Heart left ventricle (tissue), 16 donors: Measurements from ENCODE around the gene PRKCG. TPM values are rescaled to one million over a fixed set of nuclear protein-coding genes. Genes with fewer than 3 reads are reported as not detected.

Experiments used
- ATAC-seq, 4 donors: fragments of 200-7000 bp; cut with Tn5 transposase; one replicate each; pipeline ENCODE4 v1.9.1; 2020 to 2022; ENCODE audit warnings: moderate library complexity in 4 of 4, mild to moderate bottlenecking in 3 of 4, moderate number of reproducible peaks in 1 of 4
- DNase-seq, 5 donors: peaks; one replicate each; pipeline ENCODE4 v3.0.0-alpha.2; 2020
- H3K27ac ChIP-seq, 12 donors: fragments of 200-600 bp; sonication (generic) in 4 of 12; one replicate each; pipeline versions ENCODE4 v1.5.0 to v1.8.0; 2016 to 2022; ENCODE audit warnings: mild to moderate bottlenecking in 2 of 12
- H3K27me3 ChIP-seq, 9 donors: fragments of 200-600 bp; sonication (generic) in 2 of 9; one replicate each; pipeline versions ENCODE4 v1.5.1 to v1.8.0; 2016 to 2022; ENCODE audit warnings: mild to moderate bottlenecking in 3 of 9
- H3K36me3 ChIP-seq, 9 donors: fragments of 200-600 bp; sonication (generic) in 2 of 9; one replicate each; pipeline versions ENCODE4 v1.5.0 to v1.8.0; 2018 to 2022; ENCODE audit warnings: mild to moderate bottlenecking in 2 of 9
- H3K4me1 ChIP-seq, 12 donors: fragments of 200-600 bp; sonication (generic) in 4 of 12; one replicate each; pipeline versions ENCODE4 v1.5.0 to v1.8.0; 2016 to 2022; ENCODE audit warnings: mild to moderate bottlenecking in 3 of 12
- H3K4me3 ChIP-seq, 12 donors: fragments of 200-600 bp; sonication (generic) in 4 of 12; one replicate each; pipeline versions ENCODE4 v1.5.0 to v1.8.0; 2017 to 2022; ENCODE audit warnings: mild to moderate bottlenecking in 9 of 12, moderate library complexity in 4 of 12
- H3K9me3 ChIP-seq, 12 donors: fragments of 200-600 bp; sonication (generic) in 4 of 12; one replicate each; pipeline versions ENCODE4 v1.5.0 to v1.8.0; 2016 to 2022; ENCODE audit warnings: mild to moderate bottlenecking in 1 of 12
- POLR2A ChIP-seq, 2 donors: fragments of 450-650 bp; IDR thresholded peaks; one replicate each; pipeline ENCODE4 v1.6.1; 2017; ENCODE audit warnings: antibody characterized with exemption in 2 of 2, mild to moderate bottlenecking in 2 of 2, moderate library complexity in 2 of 2
- WGBS, 4 donors: extraction: QIAGEN DNeasy Blood & Tissue Kit in 2 of 4; methylation state at CpG; one replicate each; pipeline versions ENCODE4 v1.1.5 to v1.1.7; 2013 to 2018; 5-methylcytosine and 5-hydroxymethylcytosine counted together
- intact Hi-C, 10 donors: fragments of 100-400 bp; cut with DNase I; formaldehyde crosslinking; loops; one replicate each; pipeline versions ENCODE4 v1.11.1 to v1.14.2; 2022
- polyA plus RNA-seq, 2 donors: library from polyadenylated mRNA; stranded (reverse); fragments of 200-250 nt; gene quantifications; one replicate each; pipeline ENCODE4 v1.2.3, GENCODE V29; 2013
- total RNA-seq, 9 donors: library from RNA; depleted of rRNA in 2 of 9; stranded (reverse); fragments of >200 nt in 2 of 9; fragmentation: NEBNext Ultra II Directional in 3 of 9; extraction: Animal tissue kit (Norgen Biotek cat#: 25700) in 3 of 9; gene quantifications; one replicate each; pipeline versions ENCODE4 v1.1.0 to v1.2.4, GENCODE V29; 2016 to 2023
- TF ChIP-seq, protein P1 (sequence below), 12 donors: fragments of 200-600 bp; sonication (generic) in 4 of 12; IDR thresholded peaks; one replicate each; pipeline versions ENCODE4 v1.5.0 to v1.8.0; 2018 to 2022; ENCODE audit warnings: antibody characterized with exemption in 12 of 12, mild to moderate bottlenecking in 5 of 12
- donor health status: ischemic (EF 13 %, LVEDD 7.1; RV severe dilation, severe dysfunction).
- donor health status: healthy with polysubstance abuse.
- donor health status: DM: no; HTN: yes; CAD: no.
- donor health status: DM: no; HTN: no; CAD: no.
- donor health status: ischemic (EF 25% LVEDD 6.9; RV normal size, moderate dysfunction).
- donor health status: ischemic (EF 25% LVEDD 5.7; RV mildly dilated, moderate dysfunction).
- donor health status: healthy.
- donor health status: DM: yes; HTN: yes; CAD: no.
- donor health status: ischemic (EF 35%, LVEDD 5.7; RV mildly dilated, moderate dysfunction).
- donor health status: nonischemic (EF 11% LVEDD 7.7; RV severe dilation, severe dysfunction).
- donor health status: DM: yes; HTN: yes; CAD: no.
- donor health status: PGD.
- donor health status: ischemic (EF 29% LVEDD 5.4; RV normal size, mild dysfunction).
- donor health status: nonischemic (EF 23%, LVEDD 6.1; RV moderate dilation, normal function).

Gene PRKCG
- total and polyA plus RNA-seq, 11 donors, result 0.09 TPM; not detected in 10

DNA sequence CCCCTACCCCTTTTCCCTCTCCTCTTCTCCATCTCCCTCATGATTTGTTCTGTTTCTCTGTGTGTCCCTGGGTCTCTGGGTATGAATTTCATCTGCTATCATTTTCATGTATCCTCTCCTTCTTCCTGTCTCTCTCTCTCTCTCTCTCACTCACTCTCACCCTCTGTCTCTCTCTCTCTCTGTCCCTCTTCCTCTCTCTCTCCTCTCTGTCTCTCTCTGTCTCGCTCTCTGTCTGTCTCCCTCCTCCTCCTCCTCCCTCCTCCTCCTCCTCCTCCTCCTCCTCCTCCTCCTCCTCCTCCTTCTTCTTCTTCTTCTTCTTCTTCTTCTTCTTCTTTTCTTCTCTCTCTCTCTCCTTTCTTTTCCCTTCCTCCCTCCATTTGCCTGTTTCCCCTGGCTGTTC is 23.8 kb downstream of the PRKCG start:
- ATAC-seq (no peak), DNase-seq (no peak)
- WGBS, 4 donors, result 58 to 71% (median 63%) methylated on average over 1 of the region's 1 CpG
- no peak overlapping the region for H3K4me3 ChIP-seq
- no peak overlapping the region for H3K27ac ChIP-seq
- H3K36me3 ChIP-seq, result no peaks in the 10 kb centered on the region
- no peaks in the 10 kb centered on the region for H3K9me3 ChIP-seq
- TF ChIP-seq, protein P1, sequence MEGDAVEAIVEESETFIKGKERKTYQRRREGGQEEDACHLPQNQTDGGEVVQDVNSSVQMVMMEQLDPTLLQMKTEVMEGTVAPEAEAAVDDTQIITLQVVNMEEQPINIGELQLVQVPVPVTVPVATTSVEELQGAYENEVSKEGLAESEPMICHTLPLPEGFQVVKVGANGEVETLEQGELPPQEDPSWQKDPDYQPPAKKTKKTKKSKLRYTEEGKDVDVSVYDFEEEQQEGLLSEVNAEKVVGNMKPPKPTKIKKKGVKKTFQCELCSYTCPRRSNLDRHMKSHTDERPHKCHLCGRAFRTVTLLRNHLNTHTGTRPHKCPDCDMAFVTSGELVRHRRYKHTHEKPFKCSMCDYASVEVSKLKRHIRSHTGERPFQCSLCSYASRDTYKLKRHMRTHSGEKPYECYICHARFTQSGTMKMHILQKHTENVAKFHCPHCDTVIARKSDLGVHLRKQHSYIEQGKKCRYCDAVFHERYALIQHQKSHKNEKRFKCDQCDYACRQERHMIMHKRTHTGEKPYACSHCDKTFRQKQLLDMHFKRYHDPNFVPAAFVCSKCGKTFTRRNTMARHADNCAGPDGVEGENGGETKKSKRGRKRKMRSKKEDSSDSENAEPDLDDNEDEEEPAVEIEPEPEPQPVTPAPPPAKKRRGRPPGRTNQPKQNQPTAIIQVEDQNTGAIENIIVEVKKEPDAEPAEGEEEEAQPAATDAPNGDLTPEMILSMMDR (IDR thresholded peaks at IDR 0.05), result no peak
- no peak for TF ChIP-seq POLR2A (IDR thresholded peaks at IDR 0.05)
- H3K4me1 ChIP-seq, result peaks cover 0 to 24% (median 5%) of the 10 kb centered on the region in 12 donors
- peaks cover 28 to 73% (median 49%) of the 10 kb centered on the region in 9 donors for H3K27me3 ChIP-seq
- intact Hi-C loops, result loop anchor here (2.0 to 5.0 kb wide), 2 partner anchors 117 kb away; no protein-coding TSS in a partner anchor

DNA sequence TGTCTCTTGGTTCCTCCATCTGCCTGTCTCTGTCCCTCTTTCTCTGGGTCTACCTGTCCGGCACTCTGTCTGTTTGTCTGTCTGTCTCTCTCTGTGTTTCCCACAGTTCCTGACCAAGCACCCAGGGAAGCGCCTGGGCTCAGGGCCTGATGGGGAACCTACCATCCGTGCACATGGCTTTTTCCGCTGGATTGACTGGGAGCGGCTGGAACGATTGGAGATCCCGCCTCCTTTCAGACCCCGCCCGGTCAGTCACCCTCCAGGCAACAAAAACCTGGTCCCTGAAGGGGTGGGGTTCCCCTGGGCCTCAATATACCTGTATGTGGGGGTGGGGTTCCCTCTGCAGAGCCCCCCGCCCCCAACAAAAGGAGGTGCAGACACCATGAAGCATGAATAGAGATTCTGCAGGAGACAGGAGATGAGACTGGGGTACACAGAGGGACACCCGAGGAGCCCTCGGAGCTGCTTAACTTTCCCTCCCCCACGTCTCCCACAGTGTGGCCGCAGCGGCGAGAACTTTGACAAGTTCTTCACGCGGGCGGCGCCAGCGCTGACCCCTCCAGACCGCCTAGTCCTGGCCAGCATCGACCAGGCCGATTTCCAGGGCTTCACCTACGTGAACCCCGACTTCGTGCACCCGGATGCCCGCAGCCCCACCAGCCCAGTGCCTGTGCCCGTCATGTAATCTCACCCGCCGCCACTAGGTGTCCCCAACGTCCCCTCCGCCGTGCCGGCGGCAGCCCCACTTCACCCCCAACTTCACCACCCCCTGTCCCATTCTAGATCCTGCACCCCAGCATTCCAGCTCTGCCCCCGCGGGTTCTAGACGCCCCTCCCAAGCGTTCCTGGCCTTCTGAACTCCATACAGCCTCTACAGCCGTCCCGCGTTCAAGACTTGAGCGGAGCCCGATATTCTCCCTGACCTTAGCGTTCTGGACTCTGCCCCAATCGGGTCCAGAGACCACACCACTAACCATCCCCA is 24.5 kb downstream of the PRKCG start:
- H3K27me3 ChIP-seq, result peaks cover 28 to 78% (median 56%) of the 10 kb centered on the region in 9 donors
- ATAC-seq, result peak; percentile 15 to 62 (median 54)
- peaks cover 0 to 24% (median 5%) of the 10 kb centered on the region in 12 donors for H3K4me1 ChIP-seq
- H3K27ac ChIP-seq, result no peak overlapping the region
- H3K4me3 ChIP-seq, result no peak overlapping the region
- TF ChIP-seq, protein P1 (IDR thresholded peaks at IDR 0.05), result peak; percentile 55 to 85 (median 74)
- TF ChIP-seq POLR2A (IDR thresholded peaks at IDR 0.05), result no peak
- WGBS, 4 donors, result 10 to 17% (median 12%) methylated on average over 25 to 48 of the region's 48 CpGs
- no peaks in the 10 kb centered on the region for H3K9me3 ChIP-seq
- DNase-seq, result peak in 4 of 5 donors; percentile 37 to 77 (median 52)
- no peaks in the 10 kb centered on the region for H3K36me3 ChIP-seq
- intact Hi-C loops, result loop anchor here (2.0 to 5.0 kb wide), 2 partner anchors 116 kb away; no protein-coding TSS in a partner anchor

DNA sequence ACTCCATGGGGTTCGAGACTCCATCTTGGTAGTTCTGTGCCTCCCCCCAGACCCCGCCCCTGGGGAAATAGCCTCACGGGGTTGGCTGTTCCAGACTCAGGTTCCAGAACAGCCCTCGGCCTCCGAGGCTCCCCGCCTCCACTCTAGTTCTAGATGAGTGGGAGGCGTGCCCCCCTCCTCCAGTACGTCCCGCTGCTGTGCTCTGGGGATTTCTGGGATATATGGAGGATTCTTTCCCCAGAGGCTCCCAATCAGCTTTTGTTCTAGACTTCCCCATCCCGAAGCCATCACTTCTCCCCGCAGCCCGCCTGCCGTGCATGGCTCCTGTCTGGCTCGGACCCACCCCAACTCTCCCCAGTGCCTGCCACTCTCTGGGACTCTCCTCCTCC is 25.2 kb downstream of the PRKCG start:
- ATAC-seq (no peak), DNase-seq (no peak)
- no peak for TF ChIP-seq POLR2A (IDR thresholded peaks at IDR 0.05)
- TF ChIP-seq, protein P1 (IDR thresholded peaks at IDR 0.05), result no peak
- 25 to 33% (median 28%) methylated on average over 14 of the region's 14 CpGs for WGBS, 4 donors
- H3K27ac ChIP-seq, result no peak overlapping the region
- intact Hi-C loops, result loop anchor here (2.0 to 5.0 kb wide), 2 partner anchors 115 to 116 kb away; no protein-coding TSS in a partner anchor
- H3K4me3 ChIP-seq, result no peak overlapping the region
- H3K9me3 ChIP-seq, result no peaks in the 10 kb centered on the region
- no peaks in the 10 kb centered on the region for H3K36me3 ChIP-seq
- peaks cover 31 to 85% (median 63%) of the 10 kb centered on the region in 9 donors for H3K27me3 ChIP-seq
- peaks cover 0 to 24% (median 5%) of the 10 kb centered on the region in 12 donors for H3K4me1 ChIP-seq

DNA sequence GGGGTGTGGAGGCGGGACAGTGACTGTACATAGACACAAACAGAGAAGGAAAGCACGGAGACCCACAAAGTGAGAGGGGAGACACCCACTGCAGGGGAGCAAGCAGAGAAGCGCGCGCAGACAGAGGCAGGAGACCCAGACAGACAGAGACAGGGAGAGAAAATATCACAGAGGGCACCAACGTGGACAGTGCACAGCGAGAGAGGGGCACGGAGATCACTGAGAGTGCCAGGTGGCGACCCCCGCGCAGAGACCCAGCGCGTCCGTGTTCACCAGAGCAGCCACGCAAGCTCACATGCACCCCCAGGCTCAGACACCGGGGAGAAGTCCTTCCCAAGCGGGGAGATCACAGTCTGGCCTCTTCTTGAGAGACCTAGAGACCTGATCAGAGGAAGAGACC is 25.7 kb downstream of the PRKCG start:
- 13 to 15% (median 14%) methylated on average over 17 of the region's 17 CpGs for WGBS, 4 donors
- H3K4me3 ChIP-seq, result peak overlapping the region in 1 of 12 donors; percentile 12
- H3K27ac ChIP-seq, result no peak overlapping the region
- H3K36me3 ChIP-seq, result no peaks in the 10 kb centered on the region
- intact Hi-C loops, result loop anchor here (2.0 to 5.0 kb wide), 2 partner anchors 115 kb away; no protein-coding TSS in a partner anchor
- TF ChIP-seq POLR2A (IDR thresholded peaks at IDR 0.05), result no peak
- TF ChIP-seq, protein P1 (IDR thresholded peaks at IDR 0.05), result no peak
- DNase-seq, result no peak
- peaks cover 32 to 86% (median 67%) of the 10 kb centered on the region in 9 donors for H3K27me3 ChIP-seq
- no peak for ATAC-seq
- H3K4me1 ChIP-seq, result peaks cover 0 to 24% (median 5%) of the 10 kb centered on the region in 12 donors
- H3K9me3 ChIP-seq, result no peaks in the 10 kb centered on the region
